Hematopoietic multipotent progenitor cell treated with erythropoietin and hydrocortisone succinate and interleukin-3 and kit ligand, for 6 days (in vitro differentiated cells): ENCODE measurements around the gene LDLRAD4.
A peak's percentile ranks its signal among the peaks of the same experiment; 100 is the strongest.

Source experiments
- DNase-seq: peaks from one replicate; pipeline ENCODE4 v3.0.0-alpha.2; 2015

The LDLRAD4 gene

GRCh38 chr18:13218368-13218991, at the start of gene LDLRAD4:
Gene LDLRAD4 (plus strand): TSS chr18:13218760.
- DNase-seq = peak; percentile 73

GRCh38 chr18:13173578-13174145, 44.9 kb upstream of the LDLRAD4 start:
- no peak for DNase-seq

- no peak for DNase-seq
Measured at GRCh38 chr18:13175266-13175665, 43.3 kb upstream of the LDLRAD4 start.

DNA sequence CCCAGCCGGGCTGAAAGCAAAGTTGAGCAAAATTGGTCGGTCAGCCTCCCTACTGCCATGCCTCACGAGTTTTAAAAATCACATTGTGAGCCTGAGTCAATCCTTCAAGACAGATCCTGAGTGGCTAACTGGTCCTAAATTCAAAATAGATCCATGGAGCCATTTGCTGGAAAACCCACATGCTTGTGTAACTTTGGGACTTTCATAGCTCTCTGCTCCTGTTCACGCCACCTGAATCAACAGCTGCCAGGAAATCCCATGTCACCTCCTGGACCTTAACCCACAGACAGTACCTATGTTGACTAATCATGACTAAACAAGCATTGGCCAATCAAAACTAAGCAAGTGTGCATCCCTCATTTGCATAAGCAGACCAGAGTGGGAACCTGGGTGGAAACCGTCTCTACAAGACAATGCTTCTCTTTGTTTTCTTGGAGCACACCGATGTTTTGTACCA, 42.8 kb upstream of the LDLRAD4 start:
- no peak for DNase-seq

DNA sequence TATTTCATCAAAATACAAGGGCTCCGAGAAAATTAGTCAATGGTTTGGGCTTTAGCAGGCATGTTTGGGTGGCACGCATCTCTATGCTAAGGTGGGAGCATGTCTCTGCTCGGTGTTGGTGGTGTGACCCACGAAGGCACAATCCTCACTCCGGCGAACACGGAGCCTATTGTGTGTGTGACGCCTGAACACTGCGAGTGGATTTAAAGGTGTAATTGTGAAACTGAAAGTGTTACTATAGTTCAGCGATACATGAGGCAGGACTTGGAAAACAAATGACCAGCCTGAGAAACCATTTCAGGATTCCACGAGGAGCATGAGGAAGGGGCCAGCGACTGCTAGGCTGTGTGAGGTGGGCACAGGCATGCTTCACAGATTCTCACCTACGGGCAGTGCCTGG, 41.7 kb upstream of the LDLRAD4 start:
- DNase-seq = no peak

- DNase-seq = no peak
Measured at GRCh38 chr18:13178197-13178596, 40.4 kb upstream of the LDLRAD4 start.

GRCh38 chr18:13178976-13179375, 39.6 kb upstream of the LDLRAD4 start:
- DNase-seq = peak; percentile 53

DNA sequence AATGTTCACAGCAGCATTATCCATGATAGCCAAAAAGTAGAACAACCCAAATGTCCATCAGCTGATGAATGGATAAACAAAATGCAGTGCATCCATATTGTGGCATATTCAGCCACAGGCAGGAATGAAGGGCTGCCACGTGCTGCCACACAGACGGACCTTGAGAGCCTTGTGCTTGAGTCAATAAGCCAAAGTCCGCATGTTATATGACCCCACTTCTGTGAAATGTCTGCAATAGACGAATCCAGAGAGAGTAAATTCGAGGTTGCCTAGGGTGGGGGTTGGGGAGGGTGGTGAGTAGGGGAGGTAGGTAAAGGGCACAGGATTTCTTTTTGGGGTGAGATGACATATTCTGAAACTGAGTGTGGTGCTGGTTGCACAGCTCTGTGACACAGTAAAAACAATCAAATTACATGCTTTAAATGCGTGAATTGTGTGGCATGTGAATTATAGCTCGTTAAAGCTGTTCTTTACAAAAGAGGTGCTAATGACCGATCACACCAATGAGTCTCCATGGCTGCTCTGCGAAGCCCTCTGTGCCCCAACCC, 38.9 kb upstream of the LDLRAD4 start:
- DNase-seq = no peak

- no peak for DNase-seq
Measured at GRCh38 chr18:13180614-13181375, 37.8 kb upstream of the LDLRAD4 start.

DNA sequence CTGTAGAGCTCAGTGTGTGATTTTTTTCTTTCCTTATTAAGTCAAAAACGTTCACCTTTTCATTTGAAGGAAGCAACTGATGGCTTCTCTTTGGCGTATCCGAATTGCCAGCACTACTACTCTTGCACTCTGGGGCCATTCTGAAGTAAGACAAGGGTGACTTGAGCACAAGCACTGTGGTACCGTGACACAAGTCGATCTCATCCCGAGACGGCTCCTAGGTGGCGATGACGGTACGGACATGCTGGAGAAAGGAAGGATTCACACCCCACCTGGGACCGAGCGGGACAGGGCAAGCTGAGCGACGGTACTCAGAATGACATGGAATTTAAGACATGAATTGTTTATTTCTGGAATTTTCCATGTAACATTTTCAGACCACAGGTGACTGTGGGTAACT, 36.8 kb upstream of the LDLRAD4 start:
- no peak for DNase-seq

DNA sequence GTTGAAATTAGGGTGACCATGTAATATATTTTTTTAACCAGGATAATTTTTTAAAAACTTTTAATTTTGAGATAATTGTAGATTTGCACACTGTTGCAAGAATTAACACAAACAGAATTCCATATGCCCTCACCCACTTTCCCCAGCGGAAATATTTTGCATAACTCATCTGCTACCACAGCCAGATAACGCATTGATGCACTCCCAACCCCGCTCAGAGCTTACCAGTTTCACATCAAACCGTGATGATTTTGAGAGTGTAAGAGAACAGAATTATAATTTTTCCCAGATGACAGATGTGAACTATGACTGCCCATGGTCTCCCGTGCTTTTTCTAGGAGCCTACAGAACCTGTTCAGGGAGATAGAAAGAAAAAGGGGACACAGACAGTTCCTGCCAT, 35.2 kb upstream of the LDLRAD4 start:
- DNase-seq = no peak

- DNase-seq = no peak
Measured at GRCh38 chr18:13183790-13184189, 34.8 kb upstream of the LDLRAD4 start.

GRCh38 chr18:13184396-13184795, 34.2 kb upstream of the LDLRAD4 start:
- no peak for DNase-seq

DNA sequence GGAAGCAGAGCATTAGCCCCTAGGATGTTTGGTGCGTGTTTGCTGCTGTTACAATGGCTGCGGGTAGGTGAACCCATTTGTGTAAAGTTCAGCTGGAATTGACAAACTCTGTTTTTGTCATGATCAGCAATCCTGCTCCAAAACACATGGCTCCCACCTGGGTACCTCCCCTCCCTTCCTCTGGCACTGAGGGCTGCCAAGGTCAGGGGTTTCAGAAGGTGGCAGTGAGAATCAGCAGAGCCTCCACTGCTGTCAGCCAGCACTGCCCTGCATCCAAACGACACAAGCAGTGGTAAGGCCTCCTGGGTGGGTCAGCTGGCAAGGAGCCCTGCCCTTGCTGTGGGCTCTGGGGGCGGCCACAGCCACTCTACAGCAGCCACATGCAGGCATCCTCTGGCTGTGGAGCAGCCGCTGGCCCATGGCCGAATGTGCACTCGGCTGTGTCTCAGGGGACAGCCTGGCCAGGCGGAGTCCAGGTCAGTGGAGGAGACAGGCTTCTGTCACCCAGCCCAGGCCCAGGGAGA, 32.8 kb upstream of the LDLRAD4 start:
- DNase-seq = no peak

DNA sequence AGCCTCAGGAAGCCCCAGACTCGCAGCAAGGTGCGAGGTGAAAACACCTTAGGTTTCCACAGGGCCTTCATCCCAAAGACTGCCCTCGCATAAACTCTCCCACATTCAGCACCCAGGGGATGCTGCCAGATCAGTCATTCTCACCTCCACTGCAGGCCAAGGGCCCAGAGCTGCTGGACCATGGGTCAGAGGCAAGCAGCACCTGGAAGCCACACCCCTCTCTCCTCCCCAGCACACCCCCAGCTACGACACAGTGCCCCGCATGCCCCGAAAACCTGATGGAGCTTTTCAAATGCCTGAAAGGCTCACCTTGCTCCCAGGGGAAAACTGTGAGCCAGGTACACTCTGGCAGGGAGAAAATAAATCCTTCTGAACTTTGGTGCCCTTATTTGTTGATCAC, 31.9 kb upstream of the LDLRAD4 start:
- DNase-seq = no peak

DNA sequence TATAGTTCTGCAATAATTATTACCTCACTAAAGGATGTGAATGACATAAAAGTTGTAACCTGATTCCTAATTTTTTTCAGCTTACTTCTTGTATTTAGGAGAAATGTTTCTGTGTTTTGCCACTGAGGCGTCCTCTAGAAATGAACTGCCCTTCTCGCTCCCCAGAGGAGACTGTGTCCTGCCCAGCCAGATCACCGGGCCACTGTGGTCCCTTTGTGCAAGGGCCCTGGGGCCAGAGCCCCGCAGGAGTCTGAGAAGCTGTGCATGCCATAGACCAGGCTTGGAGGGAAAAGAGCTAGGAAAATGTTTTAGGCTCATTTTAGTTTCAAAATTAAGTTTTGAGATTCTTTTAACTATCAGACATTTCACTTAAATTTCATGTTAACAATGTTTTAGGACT, 31.1 kb upstream of the LDLRAD4 start:
- no peak for DNase-seq

GRCh38 chr18:13191031-13191430, 27.5 kb upstream of the LDLRAD4 start:
- DNase-seq = no peak

DNA sequence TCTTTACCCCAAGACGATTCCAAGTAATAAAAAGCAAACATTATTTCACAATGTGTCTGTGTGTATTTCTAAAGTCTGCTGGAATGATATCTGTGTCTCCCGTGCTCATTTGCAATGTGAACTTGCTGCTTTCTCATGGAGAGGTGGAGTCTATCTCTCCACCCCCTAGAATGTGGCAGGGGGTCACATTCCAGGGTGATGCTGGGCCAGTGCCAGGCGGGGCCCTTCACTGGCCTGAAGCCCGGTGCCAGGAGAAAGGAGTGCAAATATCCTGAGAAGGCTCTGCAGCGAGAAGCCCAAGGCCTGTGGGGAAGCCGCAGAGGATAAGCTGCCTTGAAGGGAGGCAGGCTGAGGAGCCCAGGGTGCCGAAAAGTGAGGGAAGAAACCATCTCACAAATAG, 26.8 kb upstream of the LDLRAD4 start:
- no peak for DNase-seq

DNA sequence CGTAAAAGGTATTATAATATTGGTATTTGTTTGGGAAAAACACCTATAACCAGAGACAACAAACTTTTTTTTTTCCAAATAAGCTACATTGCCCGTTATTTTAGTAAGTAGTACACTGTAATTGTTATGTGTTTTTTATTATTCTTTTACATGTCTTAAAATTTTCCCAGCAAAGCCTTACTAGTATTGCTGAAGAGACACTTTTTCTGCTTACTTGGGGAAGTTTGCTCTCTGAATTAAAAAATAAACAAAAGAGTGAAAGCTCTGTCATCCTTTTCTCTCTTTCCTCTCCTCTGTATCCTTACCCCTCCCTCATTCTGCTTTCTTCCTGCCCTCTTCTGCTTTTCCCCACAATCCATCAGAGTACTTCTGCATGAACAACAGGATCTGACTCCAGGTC, 25.6 kb upstream of the LDLRAD4 start:
- no peak for DNase-seq

- DNase-seq = no peak
Measured at GRCh38 chr18:13194239-13194638, 24.3 kb upstream of the LDLRAD4 start.

GRCh38 chr18:13198701-13199100, 19.9 kb upstream of the LDLRAD4 start:
- no peak for DNase-seq

DNA sequence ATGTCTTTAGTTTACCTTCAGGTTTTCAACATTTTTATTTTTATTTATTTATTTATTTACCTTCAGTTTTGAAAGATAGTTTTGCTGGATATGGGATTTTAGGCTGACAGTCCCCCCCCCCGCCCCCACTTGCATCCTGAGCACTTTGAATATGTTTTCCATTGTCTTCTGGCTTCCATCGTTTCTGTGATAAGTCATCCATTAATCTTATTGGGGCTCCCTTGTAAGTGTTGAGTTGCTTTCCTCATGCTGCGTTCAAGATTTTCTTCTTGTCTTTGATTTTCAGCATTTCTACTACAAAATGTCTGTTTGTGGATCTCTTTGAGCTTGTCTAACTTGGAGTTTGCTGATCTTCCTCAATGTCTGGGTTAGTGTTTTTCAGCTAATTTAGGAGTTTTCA, 19.4 kb upstream of the LDLRAD4 start:
- no peak for DNase-seq

DNA sequence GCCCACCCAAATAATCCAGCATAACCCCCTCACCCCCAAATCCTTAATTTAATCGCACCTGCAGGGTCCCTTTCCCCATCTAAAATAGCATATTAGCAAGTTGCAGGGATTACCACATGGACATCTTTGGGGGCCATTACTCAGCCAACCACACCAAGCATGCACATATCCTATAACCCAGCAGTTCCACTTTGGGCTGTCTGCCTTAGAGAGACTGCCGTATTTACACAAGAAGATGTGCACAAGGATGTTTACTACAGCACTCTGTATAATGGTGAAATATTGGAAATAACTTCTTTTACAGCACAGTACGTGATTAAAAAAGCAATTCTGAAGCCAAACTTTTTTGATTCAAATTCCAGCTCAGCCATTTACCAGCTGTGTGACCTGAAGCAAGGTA, 17.3 kb upstream of the LDLRAD4 start:
- DNase-seq = no peak

DNA sequence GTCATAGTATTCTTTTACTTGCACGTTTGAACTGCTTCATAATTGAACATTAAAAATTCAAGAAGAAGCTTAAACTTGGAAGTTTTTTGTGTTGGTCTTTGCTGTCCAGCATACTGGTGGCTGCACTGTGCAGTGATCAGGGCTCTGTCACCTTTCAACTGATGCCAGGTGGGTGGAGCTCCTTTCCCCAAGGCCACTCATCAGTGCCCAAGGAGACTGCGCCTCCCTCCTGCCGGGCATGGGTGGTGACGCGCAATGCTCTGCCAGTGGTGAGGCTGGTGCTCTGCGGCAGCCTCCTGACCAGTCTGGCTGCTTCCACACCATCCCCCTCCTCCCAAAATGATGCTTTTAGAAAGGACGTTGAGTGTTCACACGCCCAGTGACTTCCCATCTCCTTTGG, 16.0 kb upstream of the LDLRAD4 start:
- no peak for DNase-seq
